ENCODE data around the gene PARP6.

PARP6 gene

DNA sequence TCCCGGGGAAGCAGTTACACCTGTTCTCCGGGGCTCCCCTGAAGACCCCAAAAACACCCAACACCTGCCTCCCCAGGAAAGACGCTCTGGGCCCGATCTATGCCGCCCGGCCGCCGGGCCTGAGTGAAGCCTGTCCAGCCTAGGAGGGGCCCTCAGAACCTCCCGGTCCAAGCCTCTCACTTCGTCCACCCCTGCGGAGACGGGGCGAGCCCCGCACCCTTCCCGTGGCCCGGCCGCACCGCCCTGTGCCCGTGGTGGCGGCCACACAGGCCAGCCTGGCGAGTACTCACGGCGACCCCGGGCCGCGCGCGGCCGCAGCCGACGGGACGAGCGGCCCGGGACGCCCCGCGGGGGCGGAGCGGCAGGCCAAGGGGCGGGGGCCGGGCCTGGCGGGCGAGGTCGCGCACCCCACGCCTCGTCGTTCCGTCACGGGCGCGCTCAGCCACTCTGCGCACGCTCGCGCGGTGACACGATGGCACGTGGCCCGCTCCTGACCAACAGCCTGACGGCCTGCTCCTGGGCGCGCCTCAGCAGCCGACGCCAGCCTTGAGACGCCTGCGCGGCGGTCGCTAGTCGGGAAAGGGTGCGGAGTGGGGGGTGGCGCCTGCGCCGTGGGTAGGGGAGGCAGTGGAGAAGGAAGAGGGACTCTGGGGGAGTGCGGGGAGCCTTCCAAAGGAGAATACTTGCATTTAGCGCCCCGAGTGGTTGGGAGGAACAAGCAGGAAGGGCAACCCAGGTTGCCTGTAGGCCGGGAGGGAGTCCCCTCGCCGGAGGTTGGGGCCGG, at the start of gene PARP6:
Gene PARP6, minus strand, starts transcription at position 342 of the 784 bp plus-strand sequence. CDS start 5,077 bp downstream, outside the sequence.
- peak; percentile 67 to 89 for DNase-seq

DNA sequence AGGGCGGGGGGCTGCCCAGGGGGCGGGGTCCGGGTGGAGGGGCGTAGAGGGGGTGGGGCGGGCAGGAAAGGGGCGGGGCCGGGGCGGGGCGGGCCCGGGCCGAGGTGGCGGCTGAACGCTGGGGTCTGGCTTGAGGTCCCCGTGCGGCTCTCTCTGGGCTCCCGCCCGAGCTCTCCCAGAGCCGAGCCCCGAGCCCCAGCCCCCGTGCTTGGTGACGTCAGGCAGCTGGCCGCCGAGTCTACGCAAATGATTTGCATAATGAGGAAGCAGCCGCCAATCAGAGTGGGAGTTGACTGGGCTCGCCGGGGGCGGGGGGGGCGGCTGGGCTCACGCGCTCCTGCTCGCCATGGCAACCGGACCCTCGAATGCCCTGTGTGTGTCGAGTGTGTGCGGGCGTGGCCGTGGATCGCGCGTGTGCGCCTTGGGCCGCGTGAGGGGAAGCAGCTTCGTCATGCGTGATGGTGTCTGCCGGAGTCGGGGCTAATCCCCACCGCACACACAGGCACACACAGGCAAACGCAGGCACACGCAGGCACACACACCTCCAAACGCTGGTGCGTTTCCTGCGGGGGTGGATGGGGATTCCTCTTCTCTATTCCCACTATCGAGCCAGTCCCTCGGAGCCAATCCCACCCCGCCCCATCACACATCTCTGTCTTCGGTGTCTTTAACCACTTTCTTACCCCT, 47.8 kb upstream of the PARP6 start, which contains the start of gene CELF6:
Gene CELF6, minus strand, starts transcription at position 173 of the 687 bp plus-strand sequence. CDS start 283 bp downstream, outside the sequence.
- DNase-seq, result peak; percentile 79 to 80

- DNase-seq, result peak in 1 of 2 experiments; percentile 12
These were observed 47.1 kb upstream of the PARP6 start for GRCh38 chr15:72319360-72319984.

DNA sequence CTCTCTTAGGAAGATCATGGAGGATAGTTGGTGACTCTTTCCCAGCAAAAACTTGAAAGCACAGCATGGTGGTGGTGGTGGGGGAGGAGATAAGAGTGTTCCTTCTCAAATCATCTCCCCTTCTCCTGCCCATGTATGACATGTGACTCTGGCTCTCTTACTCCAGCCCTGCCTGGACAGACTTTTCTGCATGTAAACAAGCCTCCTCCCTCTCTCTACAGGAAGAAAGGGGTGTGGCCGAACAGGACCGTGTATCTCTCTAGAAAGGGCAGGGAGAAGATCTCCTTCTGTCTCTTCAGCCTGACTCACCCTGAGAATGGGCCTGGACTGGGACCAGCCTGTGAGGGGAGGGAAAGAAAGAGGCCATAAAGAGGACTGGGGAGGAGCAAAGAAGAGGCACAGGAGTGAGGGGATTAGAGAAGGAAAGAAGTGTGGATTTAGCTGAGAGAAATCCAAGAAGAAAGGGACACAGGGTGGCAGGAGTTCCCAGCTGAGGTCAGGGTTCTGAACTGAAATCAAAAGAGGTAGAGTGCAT, 46.1 kb upstream of the PARP6 start:
- DNase-seq, result no peak

DNA sequence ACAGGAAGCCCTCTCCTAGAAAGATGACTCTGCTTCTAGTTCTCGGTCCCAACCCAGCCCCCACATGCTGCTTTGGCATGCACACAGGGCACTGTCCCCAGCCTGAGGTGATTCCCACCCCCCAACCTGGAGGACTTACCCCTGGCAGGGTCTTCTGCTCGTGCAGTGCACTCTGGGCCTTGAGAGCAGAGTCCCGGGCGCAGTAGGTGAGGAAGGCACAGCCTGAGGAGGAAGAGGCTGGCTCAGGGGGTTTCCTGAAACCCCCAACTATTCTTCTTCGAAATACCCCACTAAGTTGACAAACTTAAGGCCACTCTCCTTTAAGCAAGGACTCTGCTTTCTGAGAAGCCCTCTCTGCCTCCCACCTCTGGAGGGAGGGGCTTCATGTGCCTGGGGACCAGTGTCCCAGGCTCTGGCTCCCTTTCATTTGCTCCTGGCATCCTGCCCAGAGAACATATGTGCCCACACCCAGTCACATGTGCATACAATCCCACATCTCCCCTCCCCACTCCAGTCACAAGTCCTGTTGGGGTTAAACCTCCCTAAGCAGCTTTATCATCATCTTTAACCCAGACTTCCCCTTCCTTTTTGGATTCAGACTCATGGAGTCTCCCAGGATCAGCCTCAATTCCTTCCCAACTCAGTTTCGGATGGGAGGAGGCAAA, 43.5 kb upstream of the PARP6 start:
- no peak for DNase-seq

DNA sequence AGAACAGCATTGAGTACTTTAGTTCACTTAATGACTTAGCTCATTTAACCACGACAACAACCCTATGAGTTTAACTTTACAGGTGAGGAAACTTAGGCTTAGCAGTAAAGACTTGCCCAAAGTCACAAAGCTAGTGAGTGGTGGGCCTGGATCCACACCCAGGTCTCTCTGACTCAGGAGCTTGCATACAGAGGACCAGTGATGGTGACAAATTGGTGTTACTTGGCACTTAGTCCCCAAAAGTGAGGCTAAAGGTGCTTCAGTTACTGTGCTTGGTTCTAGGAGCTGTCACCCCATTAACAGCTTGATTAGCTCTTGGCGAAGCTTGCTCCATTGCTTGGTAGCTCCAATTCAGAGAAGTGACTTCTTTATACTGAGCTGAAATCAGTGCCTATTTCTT, 41.5 kb upstream of the PARP6 start:
- no peak for DNase-seq

GRCh38 chr15:72313448-72313840, 41.1 kb upstream of the PARP6 start:
- no peak for DNase-seq

DNA sequence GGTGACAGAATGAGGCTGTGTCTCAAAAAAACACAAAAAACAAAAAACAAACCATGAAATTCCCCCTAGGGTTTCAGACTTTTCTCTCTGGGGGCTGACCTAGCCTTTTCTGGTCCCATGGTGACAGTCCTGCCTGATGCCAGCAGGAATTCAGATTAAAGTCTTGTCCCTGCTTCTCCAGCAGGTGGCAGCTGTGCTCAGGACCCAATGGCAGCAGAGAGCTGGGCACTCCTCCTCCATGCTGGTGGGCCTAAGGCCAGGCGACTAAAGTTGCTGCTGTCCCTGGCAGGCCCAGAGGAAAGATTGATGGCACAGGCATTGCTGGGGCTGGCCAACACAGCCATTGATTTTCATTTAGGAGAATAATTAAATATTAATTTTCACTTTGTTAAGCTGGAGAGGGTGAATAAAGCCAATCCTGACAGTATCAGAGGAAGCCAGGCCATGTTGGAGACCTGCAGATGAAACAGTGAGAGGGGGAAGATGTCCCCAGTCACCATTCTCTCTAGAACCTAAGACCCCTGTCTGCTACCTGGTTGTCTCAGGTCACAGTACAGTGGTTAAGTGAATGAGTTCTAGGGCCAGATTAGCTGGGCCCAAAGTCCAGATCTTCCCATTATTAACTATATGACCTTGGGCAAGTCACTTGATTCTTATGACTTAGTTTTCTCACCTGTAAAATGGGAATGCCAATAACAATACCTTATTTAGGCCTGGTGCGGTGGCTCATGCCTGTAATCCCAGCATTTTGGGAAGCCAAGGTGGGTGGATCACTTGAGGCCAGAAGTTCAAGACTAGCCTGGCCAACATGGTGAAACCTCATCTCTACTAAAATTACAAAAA, 40.5 kb upstream of the PARP6 start:
- no peak for DNase-seq

- DNase-seq, result no peak
These were observed 34.7 kb upstream of the PARP6 start for GRCh38 chr15:72307026-72307425.

- peak in 1 of 2 experiments; percentile 2 for DNase-seq
These were observed 33.9 kb upstream of the PARP6 start for GRCh38 chr15:72306211-72306785.

GRCh38 chr15:72304596-72304995, 32.2 kb upstream of the PARP6 start:
- no peak for DNase-seq

- no peak for DNase-seq
These were observed 30.6 kb upstream of the PARP6 start for GRCh38 chr15:72302955-72303354.

DNA sequence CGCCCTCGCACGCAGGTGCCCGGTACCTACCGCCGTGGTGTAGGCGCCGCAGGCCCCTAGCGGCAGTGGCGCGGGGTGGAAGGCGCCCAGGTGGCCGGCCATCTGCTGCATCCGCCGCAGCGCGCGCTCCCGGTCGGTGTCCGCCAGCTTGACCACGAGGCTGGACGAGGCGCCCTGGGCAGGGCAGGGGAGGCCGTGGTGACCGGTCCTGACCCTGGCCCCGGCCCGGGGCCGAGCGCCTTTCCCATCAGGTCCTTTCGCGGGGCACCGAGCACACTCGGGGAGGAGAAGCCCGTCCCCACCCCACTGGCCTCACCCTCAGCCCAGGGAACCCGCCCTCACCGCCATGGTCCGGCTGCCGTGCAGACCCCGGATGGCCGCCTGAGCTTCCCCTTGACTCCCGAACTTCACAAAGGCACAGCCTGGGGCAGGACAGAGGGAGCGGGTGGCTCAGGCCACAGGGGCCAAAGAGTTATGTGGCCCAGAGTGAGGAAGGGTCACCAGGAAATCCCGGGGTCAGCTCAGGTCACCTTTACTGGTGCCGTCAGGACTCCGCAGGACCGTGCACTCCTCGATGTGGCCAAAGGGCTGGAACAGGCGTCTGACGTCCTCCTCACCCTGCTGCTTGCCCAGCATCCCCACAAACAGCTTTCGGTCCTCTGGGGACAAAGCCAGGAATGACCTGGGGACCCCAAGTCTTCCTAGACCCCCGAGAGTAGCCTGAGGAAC, 17.4 kb upstream of the PARP6 start:
- DNase-seq, result no peak

- DNase-seq, result no peak
These were observed 16.6 kb upstream of the PARP6 start for GRCh38 chr15:72288796-72289596.

- DNase-seq, result no peak
These were observed 13.7 kb upstream of the PARP6 start for GRCh38 chr15:72285927-72286516.

DNA sequence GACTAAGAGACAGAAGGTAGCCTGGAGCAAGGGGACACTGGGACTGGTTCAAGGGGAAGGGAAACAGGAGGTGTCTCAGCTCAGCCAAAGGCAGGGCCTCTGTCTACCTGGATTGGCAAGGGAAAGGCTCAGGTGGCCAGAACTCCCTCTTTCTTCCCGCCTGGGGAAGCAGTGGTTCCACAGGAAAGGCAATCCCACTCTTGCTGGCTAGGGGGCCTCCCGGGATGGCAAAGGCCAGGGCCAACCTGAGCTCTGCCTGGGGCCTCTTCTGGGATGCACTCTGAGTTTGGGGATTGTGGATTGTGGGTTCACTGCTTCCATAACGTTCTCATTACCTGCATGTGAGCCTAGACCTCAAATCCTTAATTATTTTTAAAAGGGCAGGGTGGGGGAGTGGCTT, 13.0 kb upstream of the PARP6 start:
- DNase-seq, result no peak

- DNase-seq, result no peak
These were observed 12.4 kb upstream of the PARP6 start for GRCh38 chr15:72284781-72285180.

GRCh38 chr15:72281713-72282112, 9.4 kb upstream of the PARP6 start:
- DNase-seq, result no peak

DNA sequence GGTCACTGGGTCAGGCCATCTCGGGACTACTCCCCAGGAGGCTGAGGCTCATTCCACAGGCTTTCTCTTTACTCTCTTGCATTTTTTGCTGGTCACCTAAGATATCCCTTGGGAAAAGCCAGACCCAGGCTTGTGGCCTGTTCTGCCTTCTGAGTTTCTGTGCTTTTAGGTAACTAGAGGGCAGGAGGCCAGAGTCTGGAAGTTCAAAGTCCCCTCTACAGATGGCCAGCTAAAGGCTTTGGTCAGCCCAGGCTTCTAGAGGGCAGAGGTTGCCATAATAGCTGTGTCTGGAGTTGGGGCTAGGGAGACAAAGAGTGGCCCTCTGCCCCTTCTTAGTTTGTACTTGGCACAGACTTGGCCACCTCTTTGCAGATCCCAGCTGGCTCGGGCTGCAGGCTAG, 8.4 kb upstream of the PARP6 start:
- DNase-seq, result no peak

DNA sequence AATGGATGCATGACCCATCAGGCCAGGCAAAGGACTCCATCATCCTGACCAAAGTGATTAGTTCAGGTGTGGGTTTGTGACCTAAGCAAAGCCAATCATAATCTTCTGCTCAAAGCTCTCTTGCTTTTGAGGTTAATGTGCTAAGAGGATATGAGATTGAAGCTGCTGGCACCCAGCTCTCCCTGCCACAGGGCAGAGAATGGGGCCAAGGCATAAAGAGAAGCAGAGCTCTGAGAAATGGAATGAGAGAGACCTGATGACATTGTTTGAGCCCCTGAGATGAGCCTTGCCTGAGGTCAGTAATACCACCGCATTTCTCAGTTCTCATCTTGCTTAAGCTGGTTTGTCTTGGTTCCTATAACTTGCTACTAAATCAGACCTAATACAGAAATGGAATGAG, 6.4 kb upstream of the PARP6 start:
- no peak for DNase-seq
